B cell (primary cell): ENCODE data around the gene TMEM164.

Experiments used
- EZH2 ChIP-seq: IDR thresholded peaks from 2 replicates; pipeline ENCODE4 v1.6.1; 2012; ENCODE audit warnings: borderline replicate concordance, low read depth, mild to moderate bottlenecking, moderate library complexity, low read length; ENCODE audit not compliant: insufficient read depth, poor library complexity, severe bottlenecking
- TF ChIP-seq, protein P1 (sequence below): fragments of 200-600 bp; IDR thresholded peaks from one replicate; pipeline ENCODE4 v1.8.0; 2022; ENCODE audit warnings: antibody characterized with exemption, mild to moderate bottlenecking

DNA sequence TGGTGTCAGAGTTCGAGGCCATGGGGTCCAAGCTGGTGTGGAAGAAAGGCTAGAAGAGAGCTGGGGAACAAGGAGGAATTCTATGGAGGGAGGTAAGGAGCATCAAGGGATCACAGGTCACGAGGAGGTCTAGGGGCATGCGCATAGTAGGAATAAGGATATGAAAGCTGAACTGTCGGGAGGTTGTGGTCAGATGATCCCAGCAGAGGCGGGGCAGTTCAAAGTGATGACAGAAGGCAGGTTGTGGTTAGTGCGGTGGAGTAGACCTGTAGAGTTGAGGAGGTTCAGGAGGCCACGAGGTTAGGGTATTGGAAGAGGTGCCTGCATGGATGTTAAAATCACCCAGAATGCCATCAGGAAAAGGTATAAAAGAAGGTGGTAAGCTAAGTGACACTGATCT lies 156.3 kb downstream of the TMEM164 start:
- TF ChIP-seq, protein P1, sequence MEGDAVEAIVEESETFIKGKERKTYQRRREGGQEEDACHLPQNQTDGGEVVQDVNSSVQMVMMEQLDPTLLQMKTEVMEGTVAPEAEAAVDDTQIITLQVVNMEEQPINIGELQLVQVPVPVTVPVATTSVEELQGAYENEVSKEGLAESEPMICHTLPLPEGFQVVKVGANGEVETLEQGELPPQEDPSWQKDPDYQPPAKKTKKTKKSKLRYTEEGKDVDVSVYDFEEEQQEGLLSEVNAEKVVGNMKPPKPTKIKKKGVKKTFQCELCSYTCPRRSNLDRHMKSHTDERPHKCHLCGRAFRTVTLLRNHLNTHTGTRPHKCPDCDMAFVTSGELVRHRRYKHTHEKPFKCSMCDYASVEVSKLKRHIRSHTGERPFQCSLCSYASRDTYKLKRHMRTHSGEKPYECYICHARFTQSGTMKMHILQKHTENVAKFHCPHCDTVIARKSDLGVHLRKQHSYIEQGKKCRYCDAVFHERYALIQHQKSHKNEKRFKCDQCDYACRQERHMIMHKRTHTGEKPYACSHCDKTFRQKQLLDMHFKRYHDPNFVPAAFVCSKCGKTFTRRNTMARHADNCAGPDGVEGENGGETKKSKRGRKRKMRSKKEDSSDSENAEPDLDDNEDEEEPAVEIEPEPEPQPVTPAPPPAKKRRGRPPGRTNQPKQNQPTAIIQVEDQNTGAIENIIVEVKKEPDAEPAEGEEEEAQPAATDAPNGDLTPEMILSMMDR, result no peak
- TF ChIP-seq EZH2, result no peak
